Fibroblast of mammary gland (primary cell): ENCODE data around the gene NTN1.
A peak's percentile ranks its signal among the peaks of the same experiment; 100 is the strongest.

ENCODE experiments used
- DNase-seq: peaks from one replicate; pipeline ENCODE4 v3.0.0-alpha.2; 2010; ENCODE audit warnings: low read depth
- H3K4me3 ChIP-seq: 2 replicates; pipeline ENCODE4 v1.5.1; 2011; ENCODE audit warnings: low read depth, mild to moderate bottlenecking, low read length, moderate library complexity; ENCODE audit not compliant: control insufficient read depth
- CTCF ChIP-seq: conservative IDR thresholded peaks from 2 replicates; pipeline ENCODE4 v1.5.1; 2011; ENCODE audit warnings: low read depth, low read length, inconsistent platforms; ENCODE audit not compliant: control insufficient read depth, insufficient read depth

NTN1 gene

DNA sequence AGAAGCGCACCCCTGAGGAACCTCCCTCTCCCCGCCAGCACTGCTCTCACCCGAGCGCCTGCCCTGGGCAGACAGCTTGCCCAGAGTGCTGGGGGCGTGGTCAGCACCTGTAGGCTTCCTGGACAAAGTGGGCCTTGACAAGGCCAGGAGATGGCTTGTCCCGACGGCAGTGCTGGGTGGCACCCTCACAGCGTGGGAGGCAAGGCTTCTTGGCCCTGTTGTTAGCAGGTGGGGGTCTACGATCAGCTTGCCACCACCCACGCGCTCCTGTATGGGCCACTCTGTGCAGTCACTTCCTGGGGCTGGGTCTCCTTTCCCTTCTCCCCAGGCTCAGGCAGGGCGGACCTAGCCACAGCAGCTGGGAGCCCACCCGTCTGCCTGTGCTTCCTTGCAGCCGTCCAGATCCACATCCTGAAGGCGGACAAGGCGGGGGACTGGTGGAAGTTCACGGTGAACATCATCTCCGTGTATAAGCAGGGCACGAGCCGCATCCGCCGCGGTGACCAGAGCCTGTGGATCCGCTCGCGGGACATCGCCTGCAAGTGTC is 218.0 kb downstream of the NTN1 start:
- peak overlapping the region; percentile 14 for H3K4me3 ChIP-seq
- DNase-seq = no peak
- no peak for TF ChIP-seq CTCF

DNA sequence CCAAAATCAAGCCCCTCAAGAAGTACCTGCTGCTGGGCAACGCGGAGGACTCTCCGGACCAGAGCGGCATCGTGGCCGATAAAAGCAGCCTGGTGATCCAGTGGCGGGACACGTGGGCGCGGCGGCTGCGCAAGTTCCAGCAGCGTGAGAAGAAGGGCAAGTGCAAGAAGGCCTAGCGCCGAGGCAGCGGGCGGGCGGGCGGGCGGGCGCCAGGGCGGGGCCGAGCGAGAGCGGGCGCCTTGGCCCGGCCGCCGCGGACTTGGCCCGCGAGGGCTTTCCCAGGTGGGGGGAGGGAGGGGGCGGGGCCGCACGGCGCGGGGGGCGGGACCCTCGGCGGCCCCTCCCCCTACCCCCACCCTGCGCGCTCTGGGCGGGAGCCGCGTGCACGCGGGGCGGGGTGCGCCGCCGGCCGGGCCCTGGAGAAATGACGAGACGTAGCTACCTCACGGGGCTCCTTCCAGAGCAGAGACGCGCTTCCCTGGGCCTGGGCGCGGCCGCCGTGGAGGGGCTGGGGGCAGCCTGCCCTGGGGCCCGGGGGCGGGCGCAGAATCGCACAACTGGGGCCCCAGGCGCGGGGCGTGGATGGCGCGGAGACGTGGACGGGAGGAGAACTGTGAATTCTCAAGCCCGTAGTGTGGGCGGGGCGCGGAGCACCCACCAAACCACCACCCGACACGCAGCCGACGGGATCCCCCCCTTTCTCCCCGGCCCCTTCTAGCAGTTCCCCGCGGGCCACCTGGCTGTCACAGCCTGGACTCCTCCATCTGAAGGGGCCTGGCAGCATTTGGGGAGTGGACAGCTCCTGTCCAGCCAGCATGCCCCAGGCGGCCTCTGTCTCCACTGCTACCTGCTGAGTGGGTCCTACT is 218.7 kb downstream of the NTN1 start:
- peak overlapping the region; percentile 19 for H3K4me3 ChIP-seq
- no peak for TF ChIP-seq CTCF
- DNase-seq = peak; percentile 56

DNA sequence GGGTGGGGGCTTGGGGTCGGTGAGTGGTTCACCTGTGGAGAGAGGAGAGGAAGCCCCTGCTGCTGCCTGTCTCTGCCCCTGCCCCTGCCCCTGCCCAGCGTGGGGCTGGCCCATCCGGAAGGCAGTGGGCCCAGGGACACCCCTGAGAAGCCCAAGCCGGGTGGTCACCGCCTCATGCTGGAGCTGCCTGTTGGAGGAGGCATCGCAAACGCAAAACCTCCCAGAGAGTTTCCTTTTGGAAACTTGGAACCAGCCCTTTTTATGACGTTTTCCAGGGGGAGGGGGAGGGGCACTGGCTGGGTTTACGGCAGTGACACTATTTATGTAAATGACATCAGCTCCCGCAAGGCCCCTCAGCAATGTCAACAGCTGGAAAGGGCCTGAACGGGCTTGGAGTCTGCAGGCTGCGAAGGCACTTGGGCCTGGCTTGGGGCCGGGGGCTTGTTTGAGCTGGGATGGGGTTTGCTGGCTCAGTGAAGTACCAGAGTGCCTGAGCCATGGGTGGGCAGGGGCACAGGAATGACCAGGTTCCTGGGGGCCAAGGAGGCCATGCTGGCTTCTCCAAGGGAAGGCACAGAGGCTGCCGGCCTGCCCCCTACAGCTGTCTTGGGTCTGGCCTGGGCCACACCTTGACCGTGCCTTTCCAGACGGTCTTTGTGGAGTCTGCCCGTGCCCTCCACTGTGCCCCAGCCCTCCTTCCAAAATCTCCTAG is 219.5 kb downstream of the NTN1 start:
- TF ChIP-seq CTCF = no peak
- DNase-seq = peak; percentile 56
- H3K4me3 ChIP-seq = no peak overlapping the region

DNA sequence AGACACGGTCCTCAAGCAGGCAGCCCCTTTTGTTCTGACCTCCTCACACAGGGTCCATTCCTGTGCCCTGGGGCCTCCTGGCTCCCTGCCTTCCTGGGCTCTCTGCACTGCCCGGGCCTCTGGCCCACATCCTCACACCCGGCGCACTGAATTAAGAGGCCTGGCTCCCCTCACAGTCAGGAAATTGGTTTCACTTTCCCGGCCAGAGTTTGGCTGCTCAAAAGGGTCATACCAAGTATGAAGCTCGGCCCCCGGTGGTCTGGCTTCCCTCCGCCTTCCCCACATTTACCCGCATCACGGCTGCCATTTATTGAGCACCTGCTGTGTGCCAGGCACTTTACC is 220.0 kb downstream of the NTN1 start:
- TF ChIP-seq CTCF = no peak
- DNase-seq = no peak
- H3K4me3 ChIP-seq = no peak overlapping the region

GRCh38 chr17:9241774-9242496 is 220.6 kb downstream of the NTN1 start:
- DNase-seq = no peak
- H3K4me3 ChIP-seq = no peak overlapping the region
- TF ChIP-seq CTCF = no peak

- DNase-seq = no peak
- no peak for TF ChIP-seq CTCF
- H3K4me3 ChIP-seq = no peak overlapping the region
These were observed 221.2 kb downstream of the NTN1 start for GRCh38 chr17:9242497-9242881.
